ENCODE data around the gene PRXL2B. TPM values are rescaled to one million over a fixed set of nuclear protein-coding genes. Genes with fewer than 3 reads are reported as not detected.

The PRXL2B gene
- total and polyA plus RNA-seq, 12 donors: 16.9 to 64.0 (median 30.2) TPM

DNA sequence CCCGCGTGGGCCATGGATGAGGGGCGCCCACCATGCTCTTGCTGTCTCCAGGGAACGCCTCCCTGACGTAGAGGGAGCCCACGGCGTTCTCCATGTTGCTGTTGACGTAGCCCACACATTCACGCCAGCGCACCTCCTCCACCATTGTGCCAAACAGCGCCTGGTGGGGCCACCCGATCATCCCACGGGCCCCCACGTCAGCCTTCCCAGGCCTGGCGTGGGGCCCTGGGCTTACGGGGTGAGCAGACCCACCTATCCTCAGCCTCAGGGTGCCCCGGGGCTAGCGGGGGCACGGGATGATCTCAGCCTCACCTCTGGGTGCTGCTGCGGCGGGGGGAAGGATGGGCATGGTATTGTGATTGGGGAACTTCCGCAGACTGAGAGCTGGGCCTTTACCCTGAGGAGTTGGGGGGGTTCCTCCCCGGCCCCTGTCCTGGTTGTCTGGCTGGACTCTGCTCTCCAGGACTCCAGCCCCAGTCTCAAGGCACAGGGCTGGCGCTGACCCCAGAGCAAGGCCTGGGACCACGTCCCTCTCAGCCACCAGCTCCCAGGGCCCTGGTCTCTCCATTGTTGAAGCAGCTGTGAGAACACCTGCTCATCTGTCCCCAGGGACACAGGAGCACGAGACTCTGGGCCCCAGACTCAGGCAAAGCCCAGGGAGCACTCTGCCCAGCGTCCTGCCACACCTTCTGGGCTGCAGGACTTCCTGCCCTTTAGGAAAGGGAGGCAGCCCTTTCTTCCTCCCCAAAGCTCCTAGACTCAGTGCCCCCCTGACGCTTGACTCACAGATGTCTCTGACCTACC is 10.2 kb downstream of the PRXL2B start:
- no peaks in the 10 kb centered on the region for H3K36me3 ChIP-seq (replicated peaks in 1 of 2)
- peaks cover 5 to 13% of the 10 kb centered on the region in 2 donors for H3K4me1 ChIP-seq (replicated peaks in 1 of 2)
- TF ChIP-seq POLR2A (IDR thresholded peaks at IDR 0.05): no peak
- TF ChIP-seq, protein P1, sequence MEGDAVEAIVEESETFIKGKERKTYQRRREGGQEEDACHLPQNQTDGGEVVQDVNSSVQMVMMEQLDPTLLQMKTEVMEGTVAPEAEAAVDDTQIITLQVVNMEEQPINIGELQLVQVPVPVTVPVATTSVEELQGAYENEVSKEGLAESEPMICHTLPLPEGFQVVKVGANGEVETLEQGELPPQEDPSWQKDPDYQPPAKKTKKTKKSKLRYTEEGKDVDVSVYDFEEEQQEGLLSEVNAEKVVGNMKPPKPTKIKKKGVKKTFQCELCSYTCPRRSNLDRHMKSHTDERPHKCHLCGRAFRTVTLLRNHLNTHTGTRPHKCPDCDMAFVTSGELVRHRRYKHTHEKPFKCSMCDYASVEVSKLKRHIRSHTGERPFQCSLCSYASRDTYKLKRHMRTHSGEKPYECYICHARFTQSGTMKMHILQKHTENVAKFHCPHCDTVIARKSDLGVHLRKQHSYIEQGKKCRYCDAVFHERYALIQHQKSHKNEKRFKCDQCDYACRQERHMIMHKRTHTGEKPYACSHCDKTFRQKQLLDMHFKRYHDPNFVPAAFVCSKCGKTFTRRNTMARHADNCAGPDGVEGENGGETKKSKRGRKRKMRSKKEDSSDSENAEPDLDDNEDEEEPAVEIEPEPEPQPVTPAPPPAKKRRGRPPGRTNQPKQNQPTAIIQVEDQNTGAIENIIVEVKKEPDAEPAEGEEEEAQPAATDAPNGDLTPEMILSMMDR (IDR thresholded peaks at IDR 0.05): no peak
- intact Hi-C loops (cut with DNase I): no loop called here
- H3K27ac ChIP-seq: no peak overlapping the region
- H3K27me3 ChIP-seq: no peaks in the 10 kb centered on the region
- peak in 2 of 7 donors; percentile 11 to 13 for DNase-seq
- H3K9me3 ChIP-seq (replicated peaks in 1 of 3): peaks cover 0 to 9% (median 0%) of the 10 kb centered on the region in 3 donors
- 90 to 93% (median 91%) methylated on average over 3 to 28 of the region's 28 CpGs for WGBS, 4 donors
- H3K4me3 ChIP-seq: no peak overlapping the region

DNA sequence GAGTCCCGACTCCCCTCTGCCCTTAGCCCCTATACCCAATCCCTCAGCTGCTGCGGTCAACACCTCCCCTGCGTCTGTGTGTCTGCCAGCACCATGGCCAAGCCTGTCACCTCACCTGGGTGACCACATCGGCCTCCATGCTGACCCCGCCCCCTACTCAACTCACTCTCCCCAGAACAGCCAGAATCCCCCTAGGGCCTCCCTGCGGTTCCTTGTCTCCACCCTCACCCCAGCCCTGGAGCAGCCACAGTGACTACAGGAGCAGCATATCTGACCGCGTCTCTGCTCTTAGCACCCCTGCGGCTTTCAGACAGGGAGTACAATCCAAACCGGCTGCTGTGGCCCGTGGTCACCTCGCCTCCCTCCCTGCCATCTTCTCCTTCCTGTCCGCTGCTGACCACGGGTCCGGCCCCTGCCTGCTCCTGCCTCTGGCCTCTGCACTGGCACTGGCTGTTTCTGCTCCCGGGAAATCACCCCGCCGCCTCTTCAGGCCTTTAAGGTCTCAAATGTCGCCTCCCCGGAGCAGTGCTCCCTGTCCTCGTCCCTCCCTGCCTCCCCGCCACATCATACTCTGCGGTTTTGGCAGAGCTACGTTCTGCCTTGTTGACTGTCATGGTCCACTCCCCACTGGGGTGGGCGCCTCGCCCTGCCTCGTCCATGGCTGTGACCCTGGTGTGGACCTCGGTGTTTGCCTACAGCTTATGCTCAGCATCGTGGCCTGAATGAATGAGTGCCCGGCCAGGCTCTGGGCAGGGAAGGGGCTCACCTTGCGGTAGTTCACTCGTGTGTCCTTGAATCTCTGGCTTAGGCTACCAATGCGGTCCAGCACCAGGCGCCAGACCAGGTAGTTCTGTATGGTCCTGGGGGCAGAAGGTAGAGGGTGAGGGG is 11.1 kb downstream of the PRXL2B start:
- peak in 2 of 7 donors; percentile 11 to 17 for DNase-seq
- Histone ChIP-seq H3K36me3 (replicated peaks in 1 of 2) (no peaks in the 10 kb centered on the region), H3K4me1 (replicated peaks in 1 of 2) (peaks cover 5 to 13% of the 10 kb centered on the region in 2 donors), H3K27me3 (no peaks in the 10 kb centered on the region), H3K9me3 (replicated peaks in 1 of 3) (peaks cover 0 to 9% (median 0%) of the 10 kb centered on the region in 3 donors), H3K4me3 (no peak overlapping the region), H3K27ac (no peak overlapping the region)
- intact Hi-C loops (cut with DNase I): no loop called here
- WGBS, 4 donors: 79 to 82% (median 81%) methylated on average over 23 to 34 of the region's 34 CpGs
- TF ChIP-seq, protein P1 (IDR thresholded peaks at IDR 0.05): no peak
- TF ChIP-seq POLR2A (IDR thresholded peaks at IDR 0.05): no peak

DNA sequence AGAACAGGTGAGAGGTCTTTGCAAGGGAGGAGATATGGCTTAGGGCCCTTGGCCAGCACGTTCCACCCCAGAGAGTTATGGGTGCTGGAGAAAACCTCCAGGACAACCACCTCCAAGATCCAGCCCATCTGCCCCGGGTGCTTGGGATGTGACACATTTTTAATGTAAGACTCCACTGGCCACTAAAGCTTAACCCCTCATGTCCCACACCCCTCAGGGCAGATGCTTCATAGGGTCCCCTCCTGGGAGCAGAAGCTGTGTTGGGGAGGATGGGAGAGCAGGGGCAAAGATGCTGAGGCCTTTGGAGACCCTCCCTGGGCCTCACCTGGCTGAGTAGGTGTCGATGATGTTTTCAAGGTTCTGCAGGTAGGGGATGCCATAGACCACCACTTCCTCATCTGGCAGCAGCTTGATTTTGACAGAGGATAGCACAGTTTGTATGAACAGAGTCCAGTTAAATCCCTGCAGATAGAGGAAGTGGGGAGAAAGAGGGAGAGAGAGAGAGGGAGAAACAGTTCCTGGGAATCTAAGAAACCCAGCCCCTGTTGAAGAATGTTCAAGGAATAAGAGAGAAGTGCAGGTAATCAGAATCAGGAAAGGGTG is 11.9 kb downstream of the PRXL2B start:
- H3K27ac ChIP-seq: no peak overlapping the region
- TF ChIP-seq, protein P1 (IDR thresholded peaks at IDR 0.05): no peak
- TF ChIP-seq POLR2A (IDR thresholded peaks at IDR 0.05): no peak
- 83 to 86% (median 84%) methylated on average over 2 to 3 of the region's 3 CpGs for WGBS, 4 donors
- H3K4me1 ChIP-seq (replicated peaks in 1 of 2): peaks cover 4 to 11% of the 10 kb centered on the region in 2 donors
- intact Hi-C loops (cut with DNase I): no loop called here
- H3K27me3 ChIP-seq: no peaks in the 10 kb centered on the region
- H3K4me3 ChIP-seq: no peak overlapping the region
- DNase-seq: peak in 1 of 7 donors; percentile 14
- no peaks in the 10 kb centered on the region for H3K36me3 ChIP-seq (replicated peaks in 1 of 2)
- H3K9me3 ChIP-seq (replicated peaks in 1 of 3): peaks cover 0 to 9% (median 0%) of the 10 kb centered on the region in 3 donors

Data from adrenal gland (tissue), 12 donors.